Liver (tissue), 3 donors: ENCODE measurements around the gene KLHL42.

Source experiments
- EGR1 ChIP-seq, 2 donors: IDR thresholded peaks; 2 replicates each; pipeline ENCODE4 v1.6.1; 2016 to 2018; ENCODE audit warnings: antibody characterized with exemption in 2 of 2, low read depth in 2 of 2
- MAX ChIP-seq: IDR thresholded peaks from 2 replicates; pipeline ENCODE4 v1.6.1; 2016; ENCODE audit warnings: antibody characterized with exemption
- RAD21 ChIP-seq, 2 donors: IDR thresholded peaks; 2 replicates each; pipeline ENCODE4 v1.6.1; 2016; ENCODE audit warnings: antibody characterized with exemption in 2 of 2, mild to moderate bottlenecking in 2 of 2
- REST ChIP-seq: IDR thresholded peaks from 2 replicates; pipeline ENCODE4 v1.6.1; 2016; ENCODE audit warnings: antibody characterized with exemption, mild to moderate bottlenecking
- SP1 ChIP-seq: IDR thresholded peaks from 2 replicates; pipeline ENCODE4 v1.6.1; 2018; ENCODE audit warnings: antibody characterized with exemption, mild to moderate bottlenecking
- TAF1 ChIP-seq: conservative IDR thresholded peaks from 2 replicates; pipeline ENCODE4 v1.6.1; 2016; ENCODE audit warnings: antibody characterized with exemption, mild to moderate bottlenecking
- TF ChIP-seq, protein P1 (sequence below): fragments of 150-350 bp; IDR thresholded peaks from 2 replicates; pipeline ENCODE4 v1.5.1; 2017; ENCODE audit warnings: improper control_type of control experiment, low read depth, low read length; ENCODE audit not compliant: missing input control
- donor health status: healthy.
- donor health status: healthy.

- TF ChIP-seq MAX (no peak), TAF1 (no peak), REST (no peak), EGR1 (IDR thresholded peaks at IDR 0.05; ENCODE audit: low read depth in 2 of 2) (no peak), SP1 (no peak), RAD21 (IDR thresholded peaks at IDR 0.05) (no peak)
- TF ChIP-seq, protein P1, sequence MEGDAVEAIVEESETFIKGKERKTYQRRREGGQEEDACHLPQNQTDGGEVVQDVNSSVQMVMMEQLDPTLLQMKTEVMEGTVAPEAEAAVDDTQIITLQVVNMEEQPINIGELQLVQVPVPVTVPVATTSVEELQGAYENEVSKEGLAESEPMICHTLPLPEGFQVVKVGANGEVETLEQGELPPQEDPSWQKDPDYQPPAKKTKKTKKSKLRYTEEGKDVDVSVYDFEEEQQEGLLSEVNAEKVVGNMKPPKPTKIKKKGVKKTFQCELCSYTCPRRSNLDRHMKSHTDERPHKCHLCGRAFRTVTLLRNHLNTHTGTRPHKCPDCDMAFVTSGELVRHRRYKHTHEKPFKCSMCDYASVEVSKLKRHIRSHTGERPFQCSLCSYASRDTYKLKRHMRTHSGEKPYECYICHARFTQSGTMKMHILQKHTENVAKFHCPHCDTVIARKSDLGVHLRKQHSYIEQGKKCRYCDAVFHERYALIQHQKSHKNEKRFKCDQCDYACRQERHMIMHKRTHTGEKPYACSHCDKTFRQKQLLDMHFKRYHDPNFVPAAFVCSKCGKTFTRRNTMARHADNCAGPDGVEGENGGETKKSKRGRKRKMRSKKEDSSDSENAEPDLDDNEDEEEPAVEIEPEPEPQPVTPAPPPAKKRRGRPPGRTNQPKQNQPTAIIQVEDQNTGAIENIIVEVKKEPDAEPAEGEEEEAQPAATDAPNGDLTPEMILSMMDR, result no peak
These were observed 10.8 kb upstream of the KLHL42 start for GRCh38 chr12:27769142-27769673.
